ENCODE data around the gene ZFR. TPM values are rescaled to one million over a fixed set of nuclear protein-coding genes. Genes with fewer than 3 reads are reported as not detected.

Gene ZFR
- total and polyA plus RNA-seq, 10 donors = 25.1 to 74.5 (median 51.8) TPM

DNA sequence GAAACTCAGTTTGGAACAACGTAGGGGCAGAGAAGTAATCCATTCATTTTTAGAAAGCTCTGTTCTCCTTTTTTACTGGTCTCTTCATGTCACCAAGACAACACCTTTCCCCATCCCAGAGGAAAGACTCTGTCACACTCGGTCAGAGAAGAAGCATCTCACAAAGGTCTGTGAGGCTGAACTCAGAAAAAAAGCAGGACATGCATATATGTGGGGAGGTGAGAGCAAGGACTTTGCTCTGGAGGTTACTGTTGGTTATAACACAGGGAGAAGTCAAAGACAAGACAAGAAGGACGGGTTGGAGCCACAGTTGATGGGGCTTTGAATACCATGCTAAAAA is 112.6 kb downstream of the ZFR start:
- WGBS, 5 donors = 45 to 82% (median 69%) methylated on average over 3 of the region's 3 CpGs
- H3K27me3 ChIP-seq (replicated peaks in 1 of 7) = no peaks in the 10 kb centered on the region
- H3K36me3 ChIP-seq = no peaks in the 10 kb centered on the region
- TF ChIP-seq POLR2AphosphoS5 (IDR thresholded peaks at IDR 0.05) (no peak), POLR2A (IDR thresholded peaks at IDR 0.05) (no peak)
- TF ChIP-seq, protein P1, sequence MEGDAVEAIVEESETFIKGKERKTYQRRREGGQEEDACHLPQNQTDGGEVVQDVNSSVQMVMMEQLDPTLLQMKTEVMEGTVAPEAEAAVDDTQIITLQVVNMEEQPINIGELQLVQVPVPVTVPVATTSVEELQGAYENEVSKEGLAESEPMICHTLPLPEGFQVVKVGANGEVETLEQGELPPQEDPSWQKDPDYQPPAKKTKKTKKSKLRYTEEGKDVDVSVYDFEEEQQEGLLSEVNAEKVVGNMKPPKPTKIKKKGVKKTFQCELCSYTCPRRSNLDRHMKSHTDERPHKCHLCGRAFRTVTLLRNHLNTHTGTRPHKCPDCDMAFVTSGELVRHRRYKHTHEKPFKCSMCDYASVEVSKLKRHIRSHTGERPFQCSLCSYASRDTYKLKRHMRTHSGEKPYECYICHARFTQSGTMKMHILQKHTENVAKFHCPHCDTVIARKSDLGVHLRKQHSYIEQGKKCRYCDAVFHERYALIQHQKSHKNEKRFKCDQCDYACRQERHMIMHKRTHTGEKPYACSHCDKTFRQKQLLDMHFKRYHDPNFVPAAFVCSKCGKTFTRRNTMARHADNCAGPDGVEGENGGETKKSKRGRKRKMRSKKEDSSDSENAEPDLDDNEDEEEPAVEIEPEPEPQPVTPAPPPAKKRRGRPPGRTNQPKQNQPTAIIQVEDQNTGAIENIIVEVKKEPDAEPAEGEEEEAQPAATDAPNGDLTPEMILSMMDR (IDR thresholded peaks at IDR 0.05 in 8 of 11, conservative IDR thresholded peaks at IDR 0.05 in 3 of 11) = no peak
- DNase-seq = no peak
- peaks cover 0 to 11% (median 0%) of the 10 kb centered on the region in 6 donors for H3K4me1 ChIP-seq
- no peak overlapping the region for H3K4me3 ChIP-seq
- peaks cover 0 to under 1% (median 0%) of the 10 kb centered on the region in 8 donors for H3K9me3 ChIP-seq
- intact Hi-C loops (cut with DNase I; ENCODE audit: low total_unique reads) = no loop called here
- H3K27ac ChIP-seq = no peak overlapping the region

DNA sequence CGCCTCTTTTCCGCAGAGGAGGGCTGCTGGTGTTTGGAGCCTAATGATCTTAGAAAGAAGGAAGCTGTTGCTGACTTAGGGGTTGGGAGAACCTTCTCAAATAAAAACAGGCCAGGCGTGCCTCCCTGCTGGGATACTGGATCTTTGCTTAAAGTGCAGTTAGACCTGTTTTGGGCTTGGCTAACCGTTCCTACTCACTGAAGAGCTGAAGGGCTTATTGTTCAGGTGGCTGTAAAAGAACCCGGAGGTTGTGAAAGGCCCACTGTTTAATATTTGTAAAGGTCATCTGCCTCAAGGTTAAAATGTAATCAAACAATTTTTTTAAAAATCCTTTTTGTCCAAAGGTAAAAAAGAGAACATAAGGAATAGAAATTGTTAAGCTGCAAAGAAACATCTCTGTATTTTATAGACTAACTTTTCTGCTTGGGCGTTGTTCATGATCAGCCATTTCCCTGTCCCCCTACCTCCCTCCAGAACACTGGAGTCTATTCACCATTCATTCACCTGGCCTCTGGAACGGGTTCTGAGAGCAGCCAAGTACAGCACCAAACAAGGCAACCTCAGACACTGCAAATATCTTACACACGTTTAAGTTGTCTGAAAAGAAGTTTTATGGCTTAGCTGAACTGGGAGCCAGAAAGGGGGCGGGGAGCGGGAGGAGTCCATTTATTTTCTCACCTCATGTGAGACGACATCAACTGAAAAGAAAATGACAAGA is 113.2 kb downstream of the ZFR start:
- WGBS, 5 donors = 70 to 83% (median 75%) methylated on average over 11 of the region's 11 CpGs
- intact Hi-C loops (cut with DNase I; ENCODE audit: low total_unique reads) = no loop called here
- Histone ChIP-seq H3K4me3 (no peak overlapping the region), H3K4me1 (peaks cover 0 to 11% (median 0%) of the 10 kb centered on the region in 6 donors), H3K27ac (no peak overlapping the region), H3K27me3 (replicated peaks in 1 of 7) (no peaks in the 10 kb centered on the region), H3K36me3 (no peaks in the 10 kb centered on the region), H3K9me3 (no peaks in the 10 kb centered on the region)
- no peak for DNase-seq
- TF ChIP-seq POLR2A (IDR thresholded peaks at IDR 0.05) = no peak

DNA sequence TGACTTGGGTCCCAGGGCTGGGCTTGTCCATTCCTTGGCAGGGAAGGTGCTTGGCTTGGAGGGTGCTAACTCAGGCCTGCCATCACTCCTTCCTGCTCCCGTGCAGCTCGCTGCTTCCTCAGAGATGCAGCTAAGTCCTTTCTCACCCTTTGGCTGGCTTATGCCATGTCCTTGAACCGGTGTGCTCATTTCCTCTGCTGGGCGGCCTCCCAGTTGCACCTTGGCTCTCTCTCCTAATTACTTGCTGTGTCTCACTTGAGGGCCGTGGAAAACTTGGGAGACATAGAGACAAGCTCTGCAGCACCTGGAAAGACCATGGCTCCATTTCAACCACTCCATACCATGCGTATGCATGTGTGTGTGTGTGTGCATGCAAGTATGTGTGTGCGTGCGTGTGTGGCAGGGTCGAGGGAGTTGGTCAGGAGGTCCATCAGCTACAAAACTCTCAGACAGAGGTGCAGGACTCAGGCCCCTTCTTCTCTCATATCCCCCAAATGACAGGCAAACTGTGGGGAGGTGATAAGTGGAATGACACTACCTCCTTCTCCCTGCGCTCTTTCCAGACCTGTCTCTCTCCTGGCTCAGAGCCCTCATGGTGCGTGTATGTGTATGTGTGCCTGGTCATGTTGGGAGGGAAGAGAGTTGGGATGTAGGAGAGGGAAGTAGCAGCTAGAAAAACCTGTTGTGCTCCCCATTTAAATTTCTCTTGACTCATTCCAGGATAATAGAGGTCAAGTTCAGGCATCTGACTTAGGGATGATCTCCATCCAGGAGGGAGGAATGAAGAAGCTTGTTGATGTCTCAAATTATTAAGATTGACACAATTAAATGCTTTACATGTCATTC is 114.2 kb downstream of the ZFR start:
- H3K27ac ChIP-seq = no peak overlapping the region
- WGBS, 5 donors = 66 to 81% (median 77%) methylated on average over 11 of the region's 11 CpGs
- no peaks in the 10 kb centered on the region for H3K9me3 ChIP-seq
- no peaks in the 10 kb centered on the region for H3K36me3 ChIP-seq
- intact Hi-C loops (cut with DNase I; ENCODE audit: low total_unique reads) = no loop called here
- peaks cover 0 to 11% (median 0%) of the 10 kb centered on the region in 6 donors for H3K4me1 ChIP-seq
- H3K4me3 ChIP-seq = no peak overlapping the region
- no peaks in the 10 kb centered on the region for H3K27me3 ChIP-seq (replicated peaks in 1 of 7)
- no peak for DNase-seq
- no peak for TF ChIP-seq POLR2A (IDR thresholded peaks at IDR 0.05)
- TF ChIP-seq, protein P1 (IDR thresholded peaks at IDR 0.05 in 8 of 11, conservative IDR thresholded peaks at IDR 0.05 in 3 of 11) = no peak
- TF ChIP-seq POLR2AphosphoS5 (IDR thresholded peaks at IDR 0.05) = no peak

DNA sequence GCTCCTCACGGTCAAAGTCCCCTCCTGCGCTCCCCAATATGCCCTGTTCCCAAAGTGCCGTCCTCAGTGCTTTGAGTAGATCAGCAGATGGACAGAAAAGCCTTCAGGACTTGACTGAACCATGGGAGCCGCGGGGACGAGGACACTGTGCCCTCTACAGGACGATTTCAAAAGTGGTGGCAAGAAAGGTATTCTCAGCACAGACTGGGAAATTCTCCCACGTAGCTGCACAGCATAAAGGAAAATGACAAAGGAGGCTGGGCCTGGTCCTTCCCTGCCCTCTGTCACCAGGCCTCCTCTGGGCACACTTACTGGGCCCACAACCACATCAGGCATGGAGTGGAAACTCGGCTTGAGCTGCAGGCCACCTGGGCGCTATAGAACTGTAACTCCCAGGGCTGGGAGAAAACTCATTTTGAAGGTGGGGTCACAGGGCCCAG is 115.1 kb downstream of the ZFR start:
- peak; percentile 80 for DNase-seq
- TF ChIP-seq POLR2A (IDR thresholded peaks at IDR 0.05) (no peak), POLR2AphosphoS5 (IDR thresholded peaks at IDR 0.05) (peak in 1 of 3 donors; percentile 48)
- TF ChIP-seq, protein P1 (IDR thresholded peaks at IDR 0.05 in 8 of 11, conservative IDR thresholded peaks at IDR 0.05 in 3 of 11) = peak; percentile 36 to 73 (median 61)
- no peaks in the 10 kb centered on the region for H3K9me3 ChIP-seq
- peaks cover 0 to 12% (median 0%) of the 10 kb centered on the region in 6 donors for H3K4me1 ChIP-seq
- intact Hi-C loops (cut with DNase I; ENCODE audit: low total_unique reads) = loop anchor here (2.0 kb wide), 1 partner anchor 97 kb away; no protein-coding TSS in a partner anchor
- no peak overlapping the region for H3K4me3 ChIP-seq
- H3K27ac ChIP-seq = no peak overlapping the region
- WGBS, 5 donors = 37 to 43% (median 39%) methylated on average over 10 of the region's 10 CpGs
- no peaks in the 10 kb centered on the region for H3K27me3 ChIP-seq (replicated peaks in 1 of 7)
- no peaks in the 10 kb centered on the region for H3K36me3 ChIP-seq

Data from spleen (tissue), 11 donors.